Thyroid gland (tissue), 4 donors: ENCODE results near the gene KLHL21.

ENCODE experiments used
- POLR2A ChIP-seq, 2 donors: fragments of 450-650 bp; IDR thresholded peaks; one replicate each; pipeline ENCODE4 v1.6.1; 2017; ENCODE audit warnings: antibody characterized with exemption in 2 of 2, mild to moderate bottlenecking in 2 of 2, moderate library complexity in 1 of 2
- TF ChIP-seq, protein P1 (sequence below), 6 experiments: fragments of 200-600 bp in 3 of 6; fragments of 450-650 bp in 3 of 6; sonication (generic) in 3 of 6; IDR thresholded peaks; one replicate each; pipeline ENCODE4 v1.5.1; 2016 to 2019; ENCODE audit warnings: antibody characterized with exemption in 6 of 6, mild to moderate bottlenecking in 2 of 6, inconsistent platforms in 1 of 6, moderate library complexity in 1 of 6

DNA sequence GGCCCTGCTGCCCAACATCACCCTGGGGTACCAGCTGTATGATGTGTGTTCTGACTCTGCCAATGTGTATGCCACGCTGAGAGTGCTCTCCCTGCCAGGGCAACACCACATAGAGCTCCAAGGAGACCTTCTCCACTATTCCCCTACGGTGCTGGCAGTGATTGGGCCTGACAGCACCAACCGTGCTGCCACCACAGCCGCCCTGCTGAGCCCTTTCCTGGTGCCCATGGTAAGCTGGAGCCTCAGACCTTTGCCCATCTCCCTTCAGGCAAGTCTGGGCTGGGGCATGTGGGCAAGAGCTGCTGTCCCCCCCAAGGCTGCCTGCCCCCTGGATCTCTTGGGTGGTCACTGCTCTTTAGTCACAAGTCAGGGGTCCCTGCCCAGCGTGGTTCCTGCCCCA, 31.7 kb downstream of the KLHL21 start:
- no peak for TF ChIP-seq POLR2A (IDR thresholded peaks at IDR 0.05)
- TF ChIP-seq, protein P1, sequence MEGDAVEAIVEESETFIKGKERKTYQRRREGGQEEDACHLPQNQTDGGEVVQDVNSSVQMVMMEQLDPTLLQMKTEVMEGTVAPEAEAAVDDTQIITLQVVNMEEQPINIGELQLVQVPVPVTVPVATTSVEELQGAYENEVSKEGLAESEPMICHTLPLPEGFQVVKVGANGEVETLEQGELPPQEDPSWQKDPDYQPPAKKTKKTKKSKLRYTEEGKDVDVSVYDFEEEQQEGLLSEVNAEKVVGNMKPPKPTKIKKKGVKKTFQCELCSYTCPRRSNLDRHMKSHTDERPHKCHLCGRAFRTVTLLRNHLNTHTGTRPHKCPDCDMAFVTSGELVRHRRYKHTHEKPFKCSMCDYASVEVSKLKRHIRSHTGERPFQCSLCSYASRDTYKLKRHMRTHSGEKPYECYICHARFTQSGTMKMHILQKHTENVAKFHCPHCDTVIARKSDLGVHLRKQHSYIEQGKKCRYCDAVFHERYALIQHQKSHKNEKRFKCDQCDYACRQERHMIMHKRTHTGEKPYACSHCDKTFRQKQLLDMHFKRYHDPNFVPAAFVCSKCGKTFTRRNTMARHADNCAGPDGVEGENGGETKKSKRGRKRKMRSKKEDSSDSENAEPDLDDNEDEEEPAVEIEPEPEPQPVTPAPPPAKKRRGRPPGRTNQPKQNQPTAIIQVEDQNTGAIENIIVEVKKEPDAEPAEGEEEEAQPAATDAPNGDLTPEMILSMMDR (IDR thresholded peaks at IDR 0.05): no peak
